ENCODE measurements around the gene GABARAP.
A peak's percentile ranks its signal among the peaks of the same experiment; 100 is the strongest.

GABARAP gene

DNA sequence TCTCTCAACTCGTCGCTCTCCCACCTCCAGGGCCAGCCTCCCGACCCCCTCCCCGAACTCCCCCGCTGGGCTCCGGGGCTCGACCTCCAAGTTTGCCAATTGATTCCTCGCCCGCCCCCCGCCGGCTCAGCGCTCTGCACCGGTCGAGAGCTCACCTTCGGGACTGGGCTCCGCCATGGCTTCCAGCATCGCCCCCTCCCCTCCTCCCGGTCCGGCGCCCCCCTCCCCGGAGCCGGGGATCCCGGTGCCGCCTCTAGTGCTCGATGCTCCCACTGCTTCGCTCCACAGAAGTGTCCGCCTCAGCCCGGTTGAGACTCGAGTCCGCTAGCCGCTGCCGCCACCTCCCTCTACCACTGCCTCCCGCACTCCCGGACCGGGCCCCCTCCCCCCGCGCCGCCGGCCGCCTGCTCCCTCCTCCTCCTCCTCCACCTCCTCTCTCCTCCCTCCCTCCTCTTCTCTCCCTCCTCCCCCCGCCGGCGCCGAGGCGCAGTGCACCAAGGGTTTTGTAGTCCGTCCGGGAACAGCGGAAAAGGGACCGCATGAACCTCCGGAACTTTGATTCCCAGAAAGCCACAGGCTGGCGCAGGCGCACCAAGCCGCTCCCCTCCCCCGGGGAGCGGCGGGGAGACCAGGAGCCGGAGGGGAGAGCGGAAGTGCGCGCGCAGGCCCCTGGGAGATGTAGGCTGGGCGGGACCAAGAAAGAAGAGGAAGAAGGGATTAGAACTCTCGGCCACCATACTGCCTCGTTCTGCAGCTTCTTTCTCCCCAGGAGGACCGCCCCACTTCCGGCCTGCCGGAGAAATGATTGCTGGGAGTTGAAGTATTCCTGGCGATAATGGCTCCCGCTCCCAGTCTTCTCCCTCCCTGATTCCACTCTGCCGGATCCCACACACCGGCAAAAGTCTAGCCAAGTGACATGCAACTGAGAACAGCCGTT lies 2.9 kb downstream of the GABARAP start, which contains the start of gene PHF23:
TSS of gene PHF23 (minus strand) at position 367 of the 937 bp plus-strand sequence. CDS start at position 189, 178 bp downstream.
- TF ChIP-seq, protein P1, sequence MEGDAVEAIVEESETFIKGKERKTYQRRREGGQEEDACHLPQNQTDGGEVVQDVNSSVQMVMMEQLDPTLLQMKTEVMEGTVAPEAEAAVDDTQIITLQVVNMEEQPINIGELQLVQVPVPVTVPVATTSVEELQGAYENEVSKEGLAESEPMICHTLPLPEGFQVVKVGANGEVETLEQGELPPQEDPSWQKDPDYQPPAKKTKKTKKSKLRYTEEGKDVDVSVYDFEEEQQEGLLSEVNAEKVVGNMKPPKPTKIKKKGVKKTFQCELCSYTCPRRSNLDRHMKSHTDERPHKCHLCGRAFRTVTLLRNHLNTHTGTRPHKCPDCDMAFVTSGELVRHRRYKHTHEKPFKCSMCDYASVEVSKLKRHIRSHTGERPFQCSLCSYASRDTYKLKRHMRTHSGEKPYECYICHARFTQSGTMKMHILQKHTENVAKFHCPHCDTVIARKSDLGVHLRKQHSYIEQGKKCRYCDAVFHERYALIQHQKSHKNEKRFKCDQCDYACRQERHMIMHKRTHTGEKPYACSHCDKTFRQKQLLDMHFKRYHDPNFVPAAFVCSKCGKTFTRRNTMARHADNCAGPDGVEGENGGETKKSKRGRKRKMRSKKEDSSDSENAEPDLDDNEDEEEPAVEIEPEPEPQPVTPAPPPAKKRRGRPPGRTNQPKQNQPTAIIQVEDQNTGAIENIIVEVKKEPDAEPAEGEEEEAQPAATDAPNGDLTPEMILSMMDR (IDR thresholded peaks at IDR 0.05): peak; percentile 72
- Histone ChIP-seq H3K4me3 (ENCODE audit: low read depth in 1 of 2, low read length in 1 of 2) (peak within 1 kb of the TSS; percentile 84 to 98), H3K27ac (peak within 1 kb of the TSS; percentile 99), H3K27me3 (no peaks in the 10 kb centered on the region), H3K4me1 (ENCODE audit: control insufficient read depth in 1 of 2, insufficient read depth in 1 of 2, low read depth in 1 of 2, low read length in 1 of 2) (peaks cover 58 to 64% of the 10 kb centered on the region in 2 experiments), H3K36me3 (peaks cover 55% of the 10 kb centered on the region), H3K9me3 (no peaks in the 10 kb centered on the region)

DNA sequence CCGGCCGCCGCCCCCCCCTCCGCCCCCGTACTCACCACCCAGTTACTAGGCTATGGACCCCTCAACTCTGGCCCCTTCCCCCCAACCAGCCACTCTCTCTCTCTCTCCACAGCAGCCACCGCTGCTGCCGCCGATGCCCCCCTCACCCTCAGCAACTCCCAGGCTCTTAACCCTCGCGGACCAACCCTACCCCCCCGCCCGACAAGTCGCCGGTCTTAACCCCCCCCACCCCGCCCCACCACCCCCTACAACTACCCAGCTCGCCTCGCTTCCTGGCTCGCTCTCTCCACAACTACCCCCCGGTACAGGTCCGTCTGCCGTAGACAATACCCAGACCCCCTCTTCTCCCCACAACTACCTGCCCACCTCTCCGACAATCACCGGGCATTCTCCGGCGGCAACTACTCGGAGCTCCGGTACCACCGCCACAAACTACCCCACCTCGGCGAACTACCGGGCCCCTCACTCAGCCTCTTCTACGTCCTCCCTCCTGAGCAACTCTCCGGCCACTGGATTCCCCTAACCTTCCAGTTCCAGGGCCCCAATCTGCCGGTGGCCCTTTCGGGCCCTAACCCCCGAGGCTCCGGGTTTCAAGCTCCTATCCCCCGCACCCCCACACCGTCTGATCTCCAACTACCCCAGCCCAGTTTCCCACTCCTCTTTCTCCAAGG lies 3.7 kb downstream of the GABARAP start:
- H3K27me3 ChIP-seq: no peaks in the 10 kb centered on the region
- no peaks in the 10 kb centered on the region for H3K9me3 ChIP-seq
- peaks cover 60 to 65% of the 10 kb centered on the region in 2 experiments for H3K4me1 ChIP-seq (ENCODE audit: control insufficient read depth in 1 of 2, insufficient read depth in 1 of 2, low read depth in 1 of 2, low read length in 1 of 2)
- TF ChIP-seq, protein P1 (IDR thresholded peaks at IDR 0.05): no peak
- peak overlapping the region; percentile 84 to 98 for H3K4me3 ChIP-seq (ENCODE audit: low read depth in 1 of 2, low read length in 1 of 2)
- H3K36me3 ChIP-seq: peaks cover 48% of the 10 kb centered on the region
- H3K27ac ChIP-seq: peak overlapping the region; percentile 99

DNA sequence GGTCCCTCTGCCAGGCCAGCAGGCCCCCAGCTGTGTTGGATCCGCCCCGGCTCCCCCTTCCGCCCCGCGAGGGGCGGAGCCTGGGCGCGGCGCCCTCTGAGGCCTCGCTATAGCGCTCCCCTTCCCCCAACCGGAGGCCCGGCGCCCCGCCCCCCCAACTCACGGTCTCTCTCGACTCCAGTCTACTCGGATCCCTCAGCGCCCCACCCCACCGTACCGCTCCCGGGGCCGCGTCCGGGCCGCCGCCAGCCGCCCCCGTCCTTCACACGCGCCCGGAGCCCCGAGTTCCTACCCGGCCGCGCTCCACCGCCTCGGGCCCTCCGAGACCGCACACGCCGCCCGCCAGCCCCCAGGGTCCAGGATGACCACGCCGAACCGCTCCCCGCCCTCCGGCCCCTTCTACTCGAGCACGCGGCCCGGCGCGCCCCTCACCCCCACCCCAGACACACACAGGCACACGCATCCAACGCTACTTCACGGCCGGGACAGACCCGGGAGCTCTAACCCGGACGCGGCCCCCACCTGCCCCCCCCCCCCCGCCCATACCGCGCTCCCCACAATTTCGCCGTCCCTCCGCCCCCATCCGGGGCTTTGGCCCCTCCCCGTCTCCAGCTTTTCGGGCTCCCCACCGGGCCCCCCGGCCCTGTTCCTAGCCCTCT lies 4.4 kb downstream of the GABARAP start:
- Histone ChIP-seq H3K4me1 (ENCODE audit: control insufficient read depth in 1 of 2, insufficient read depth in 1 of 2, low read depth in 1 of 2, low read length in 1 of 2) (peaks cover 62 to 65% of the 10 kb centered on the region in 2 experiments), H3K4me3 (ENCODE audit: low read depth in 1 of 2, low read length in 1 of 2) (peak overlapping the region; percentile 84 to 98), H3K36me3 (peaks cover 48% of the 10 kb centered on the region), H3K27me3 (no peaks in the 10 kb centered on the region), H3K27ac (peak overlapping the region; percentile 99), H3K9me3 (no peaks in the 10 kb centered on the region)
- TF ChIP-seq, protein P1 (IDR thresholded peaks at IDR 0.05): no peak

DNA sequence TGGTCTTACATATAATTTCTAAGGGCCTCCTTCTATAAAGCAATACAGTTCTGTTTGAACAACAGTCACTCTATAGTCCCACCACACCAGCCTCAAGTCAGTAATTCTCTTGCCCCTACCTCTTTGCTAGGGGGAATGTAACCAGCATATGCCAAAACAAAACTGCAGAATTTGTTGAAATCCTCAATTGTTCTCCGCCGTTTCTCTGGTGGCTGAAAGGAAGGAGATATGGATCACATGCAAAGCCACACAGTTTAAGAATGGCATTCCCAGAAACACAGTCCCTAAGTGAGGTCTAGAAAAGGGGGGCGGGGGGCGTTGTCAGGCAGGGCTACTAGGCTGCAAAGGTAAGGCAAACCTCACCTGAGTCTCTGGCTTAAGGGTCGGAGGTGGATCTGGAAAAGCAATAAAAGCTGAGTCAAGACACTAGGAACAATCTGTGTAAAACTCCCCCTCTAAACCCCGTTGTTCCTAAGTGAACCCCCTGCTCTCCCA lies 4.9 kb downstream of the GABARAP start:
- TF ChIP-seq, protein P1 (IDR thresholded peaks at IDR 0.05): no peak
- no peaks in the 10 kb centered on the region for H3K27me3 ChIP-seq
- H3K4me1 ChIP-seq (ENCODE audit: control insufficient read depth in 1 of 2, insufficient read depth in 1 of 2, low read depth in 1 of 2, low read length in 1 of 2): peaks cover 62 to 65% of the 10 kb centered on the region in 2 experiments
- H3K27ac ChIP-seq: peak overlapping the region; percentile 99
- peak overlapping the region; percentile 84 to 98 for H3K4me3 ChIP-seq (ENCODE audit: low read depth in 1 of 2, low read length in 1 of 2)
- peaks cover 48% of the 10 kb centered on the region for H3K36me3 ChIP-seq
- H3K9me3 ChIP-seq: no peaks in the 10 kb centered on the region

DNA sequence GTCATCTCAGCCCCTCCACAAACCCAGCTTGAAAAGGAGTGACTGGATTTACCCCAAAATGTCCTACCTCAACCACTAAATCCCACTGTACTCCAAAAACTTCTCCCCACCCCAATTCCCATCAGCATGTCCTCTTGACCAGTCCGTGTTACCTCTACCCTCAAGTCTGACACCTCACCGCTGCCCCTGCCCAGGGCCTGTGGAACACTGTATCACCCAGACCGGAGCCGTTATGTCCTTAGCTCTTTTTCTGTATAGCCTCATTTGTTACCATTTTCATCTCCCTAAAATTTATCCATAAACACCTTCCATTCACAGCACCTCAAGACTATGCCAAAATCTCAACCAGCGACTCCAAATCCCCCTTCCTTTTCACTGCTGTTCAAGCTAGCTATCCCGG lies 5.4 kb downstream of the GABARAP start:
- Histone ChIP-seq H3K36me3 (peaks cover 48% of the 10 kb centered on the region), H3K4me3 (ENCODE audit: low read depth in 1 of 2, low read length in 1 of 2) (peak overlapping the region; percentile 84 to 98), H3K4me1 (ENCODE audit: control insufficient read depth in 1 of 2, insufficient read depth in 1 of 2, low read depth in 1 of 2, low read length in 1 of 2) (peaks cover 62 to 64% of the 10 kb centered on the region in 2 experiments), H3K9me3 (no peaks in the 10 kb centered on the region), H3K27me3 (no peaks in the 10 kb centered on the region), H3K27ac (peak overlapping the region; percentile 99)
- TF ChIP-seq, protein P1 (IDR thresholded peaks at IDR 0.05): no peak

All from neutrophil (primary cell).